ENCODE measurements around the gene LIPC. TPM values are rescaled to one million over a fixed set of nuclear protein-coding genes. Genes with fewer than 3 reads are reported as not detected.
A peak's percentile ranks its signal among the peaks of the same experiment; 100 is the strongest.

The LIPC gene
- 100 to 1,000 TPM in 2 of 6 experiments, 10 to 100 TPM in 4; 31.1 to 213 (median 86.1) TPM for total RNA-seq
- long read RNA-seq, transcript LIPC-201 (9 exons, 2,751 nt): major isoform, 23 of 41 reads
- long read RNA-seq, partial matches to known transcripts: 15 of 41 reads
- long read RNA-seq, other reads (novel, unspliced or antisense): 3 of 41 reads

- no peaks in the 10 kb centered on the region for H3K9me3 ChIP-seq
- peak; percentile 53 to 70 (median 66) for ATAC-seq
- H3K36me3 ChIP-seq: no peaks in the 10 kb centered on the region
- H3K4me1 ChIP-seq: peaks cover 0 to 51% (median 8%) of the 10 kb centered on the region in 4 donors
- WGBS (ENCODE audit: insufficient coverage, low coverage, low lambda C conversion rate, missing lambda C conversion rate): 26% methylated on average over 10 of the region's 10 CpGs
- H3K27me3 ChIP-seq: no peaks in the 10 kb centered on the region
- H3K4me3 ChIP-seq: peak within 1 kb of the TSS; percentile 10 to 56 (median 46)
- peak within 1 kb of the TSS; percentile 76 to 93 (median 77) for H3K27ac ChIP-seq
- intact Hi-C loops (cut with DNase I): no loop called here
- TF ChIP-seq, protein P1, sequence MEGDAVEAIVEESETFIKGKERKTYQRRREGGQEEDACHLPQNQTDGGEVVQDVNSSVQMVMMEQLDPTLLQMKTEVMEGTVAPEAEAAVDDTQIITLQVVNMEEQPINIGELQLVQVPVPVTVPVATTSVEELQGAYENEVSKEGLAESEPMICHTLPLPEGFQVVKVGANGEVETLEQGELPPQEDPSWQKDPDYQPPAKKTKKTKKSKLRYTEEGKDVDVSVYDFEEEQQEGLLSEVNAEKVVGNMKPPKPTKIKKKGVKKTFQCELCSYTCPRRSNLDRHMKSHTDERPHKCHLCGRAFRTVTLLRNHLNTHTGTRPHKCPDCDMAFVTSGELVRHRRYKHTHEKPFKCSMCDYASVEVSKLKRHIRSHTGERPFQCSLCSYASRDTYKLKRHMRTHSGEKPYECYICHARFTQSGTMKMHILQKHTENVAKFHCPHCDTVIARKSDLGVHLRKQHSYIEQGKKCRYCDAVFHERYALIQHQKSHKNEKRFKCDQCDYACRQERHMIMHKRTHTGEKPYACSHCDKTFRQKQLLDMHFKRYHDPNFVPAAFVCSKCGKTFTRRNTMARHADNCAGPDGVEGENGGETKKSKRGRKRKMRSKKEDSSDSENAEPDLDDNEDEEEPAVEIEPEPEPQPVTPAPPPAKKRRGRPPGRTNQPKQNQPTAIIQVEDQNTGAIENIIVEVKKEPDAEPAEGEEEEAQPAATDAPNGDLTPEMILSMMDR (IDR thresholded peaks at IDR 0.05): no peak
- TF ChIP-seq POLR2A (IDR thresholded peaks at IDR 0.05): no peak
- DNase-seq: peak in 2 of 3 donors; percentile 73 to 83
Measured at GRCh38 chr15:58431221-58432149, at the start of gene LIPC. Gene LIPC (plus strand): TSS chr15:58431991. CDS start chr15:58432033, 42 bp downstream.

DNA sequence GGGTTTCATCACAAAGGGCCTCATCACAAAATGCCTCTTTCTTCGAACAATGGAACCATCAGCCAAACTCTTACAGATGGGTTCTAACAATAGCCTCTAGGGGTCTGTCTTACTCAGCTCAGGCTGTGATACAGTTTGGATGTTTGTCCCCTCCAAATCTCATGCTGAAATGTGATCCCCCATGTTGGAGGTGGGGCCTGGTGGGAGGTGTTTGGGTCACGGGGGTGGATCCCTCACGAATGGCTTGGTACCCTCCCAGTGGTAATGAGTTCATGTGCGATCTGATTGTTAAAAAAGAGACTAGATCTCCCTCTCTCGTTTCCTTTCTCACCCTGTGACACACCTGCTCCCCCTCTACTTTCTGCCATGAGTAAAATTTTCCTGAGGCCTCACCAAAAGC lies 47.9 kb upstream of the LIPC start:
- Histone ChIP-seq H3K27ac (no peak overlapping the region), H3K9me3 (no peaks in the 10 kb centered on the region), H3K27me3 (no peaks in the 10 kb centered on the region), H3K4me1 (peaks cover 0 to 20% (median 8%) of the 10 kb centered on the region in 4 donors), H3K4me3 (no peak overlapping the region), H3K36me3 (no peaks in the 10 kb centered on the region)
- DNase-seq (no peak), ATAC-seq (no peak)
- intact Hi-C loops (cut with DNase I): no loop called here
- WGBS (ENCODE audit: insufficient coverage, low coverage, low lambda C conversion rate, missing lambda C conversion rate): 71% methylated on average over 2 of the region's 5 CpGs
- TF ChIP-seq, protein P1 (IDR thresholded peaks at IDR 0.05): no peak
- no peak for TF ChIP-seq POLR2A (IDR thresholded peaks at IDR 0.05)

DNA sequence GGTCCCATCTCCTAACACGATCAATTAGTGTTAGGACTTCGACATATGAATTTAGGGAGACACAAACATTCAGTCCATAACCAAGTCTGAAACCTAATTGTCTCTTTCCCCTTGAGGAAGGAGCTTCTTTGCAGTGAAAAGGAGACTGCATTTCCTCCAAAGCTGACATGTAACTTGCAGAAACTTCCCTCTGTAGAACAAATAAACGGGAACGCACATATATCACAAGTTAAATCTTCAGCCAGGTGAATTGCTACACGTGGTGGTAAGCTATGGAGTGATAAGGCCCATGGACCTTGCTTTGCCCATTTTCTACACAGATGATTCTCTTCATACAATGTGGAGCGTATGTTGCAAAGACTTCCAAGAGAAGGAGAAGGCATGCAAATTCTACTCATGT lies 47.1 kb upstream of the LIPC start:
- DNase-seq (no peak), ATAC-seq (no peak)
- H3K4me3 ChIP-seq: no peak overlapping the region
- WGBS (ENCODE audit: insufficient coverage, low coverage, low lambda C conversion rate, missing lambda C conversion rate): 77% methylated on average over 5 of the region's 6 CpGs
- TF ChIP-seq, protein P1 (IDR thresholded peaks at IDR 0.05): no peak
- no peak for TF ChIP-seq POLR2A (IDR thresholded peaks at IDR 0.05)
- no peaks in the 10 kb centered on the region for H3K27me3 ChIP-seq
- no peaks in the 10 kb centered on the region for H3K9me3 ChIP-seq
- peaks cover 0 to 26% (median 12%) of the 10 kb centered on the region in 4 donors for H3K4me1 ChIP-seq
- intact Hi-C loops (cut with DNase I): no loop called here
- H3K27ac ChIP-seq: no peak overlapping the region
- H3K36me3 ChIP-seq: no peaks in the 10 kb centered on the region

- 48% methylated on average over 3 of the region's 3 CpGs for WGBS (ENCODE audit: insufficient coverage, low coverage, low lambda C conversion rate, missing lambda C conversion rate)
- DNase-seq (peak in 2 of 3 donors; percentile 45 to 84), ATAC-seq (peak; percentile 40 to 66 (median 54))
Measured at GRCh38 chr15:58386081-58386480, 45.7 kb upstream of the LIPC start.

More at GRCh38 chr15:58386081-58386480, 45.7 kb upstream of the LIPC start:
- Histone ChIP-seq H3K9me3 (no peaks in the 10 kb centered on the region), H3K36me3 (no peaks in the 10 kb centered on the region), H3K27me3 (no peaks in the 10 kb centered on the region), H3K27ac (peak overlapping the region; percentile 16 to 42 (median 31)), H3K4me3 (no peak overlapping the region), H3K4me1 (peaks cover 0 to 40% (median 17%) of the 10 kb centered on the region in 4 donors)
- intact Hi-C loops (cut with DNase I): no loop called here
- TF ChIP-seq, protein P1 (IDR thresholded peaks at IDR 0.05): no peak
- TF ChIP-seq POLR2A (IDR thresholded peaks at IDR 0.05): no peak
